ENCODE measurements around the gene CCDC85A. TPM values are rescaled to one million over a fixed set of nuclear protein-coding genes. Genes with fewer than 3 reads are reported as not detected.

CCDC85A gene
- total RNA-seq, 1 experiment from 2014 or later = 3.0 TPM

DNA sequence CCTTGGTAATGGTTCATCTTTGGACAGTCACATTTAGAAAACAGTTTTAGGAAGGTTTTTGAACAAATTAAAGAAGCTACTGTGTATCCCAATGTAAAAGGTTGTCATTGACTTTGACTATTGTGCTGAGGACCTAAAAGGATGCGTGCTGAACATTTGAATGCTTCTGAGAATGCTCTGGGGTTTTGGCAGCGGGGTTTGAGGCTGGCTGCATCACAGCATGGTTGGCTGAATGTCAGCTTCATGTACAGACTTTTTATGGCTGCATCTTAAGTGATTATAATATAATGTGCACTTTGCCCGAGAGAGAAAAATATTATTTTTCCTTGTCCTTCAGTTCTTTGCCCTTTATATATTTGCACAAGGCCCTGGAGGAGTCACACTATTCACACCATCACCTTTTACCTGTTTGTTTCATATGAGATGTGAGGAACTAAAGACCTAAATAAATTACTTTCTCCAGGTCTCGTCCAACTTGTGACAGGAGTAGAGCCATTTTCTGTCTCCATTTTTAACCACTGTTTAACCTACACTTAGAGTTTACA, 125.9 kb downstream of the CCDC85A start:
- CTCF ChIA-PET = no interaction called here
- no peaks in the 10 kb centered on the region for H3K9me3 Mint-ChIP-seq (ENCODE audit: low read depth, unreplicated experiment)
- TF ChIP-seq, protein P1, sequence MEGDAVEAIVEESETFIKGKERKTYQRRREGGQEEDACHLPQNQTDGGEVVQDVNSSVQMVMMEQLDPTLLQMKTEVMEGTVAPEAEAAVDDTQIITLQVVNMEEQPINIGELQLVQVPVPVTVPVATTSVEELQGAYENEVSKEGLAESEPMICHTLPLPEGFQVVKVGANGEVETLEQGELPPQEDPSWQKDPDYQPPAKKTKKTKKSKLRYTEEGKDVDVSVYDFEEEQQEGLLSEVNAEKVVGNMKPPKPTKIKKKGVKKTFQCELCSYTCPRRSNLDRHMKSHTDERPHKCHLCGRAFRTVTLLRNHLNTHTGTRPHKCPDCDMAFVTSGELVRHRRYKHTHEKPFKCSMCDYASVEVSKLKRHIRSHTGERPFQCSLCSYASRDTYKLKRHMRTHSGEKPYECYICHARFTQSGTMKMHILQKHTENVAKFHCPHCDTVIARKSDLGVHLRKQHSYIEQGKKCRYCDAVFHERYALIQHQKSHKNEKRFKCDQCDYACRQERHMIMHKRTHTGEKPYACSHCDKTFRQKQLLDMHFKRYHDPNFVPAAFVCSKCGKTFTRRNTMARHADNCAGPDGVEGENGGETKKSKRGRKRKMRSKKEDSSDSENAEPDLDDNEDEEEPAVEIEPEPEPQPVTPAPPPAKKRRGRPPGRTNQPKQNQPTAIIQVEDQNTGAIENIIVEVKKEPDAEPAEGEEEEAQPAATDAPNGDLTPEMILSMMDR (IDR thresholded peaks at IDR 0.05; ENCODE audit: unreplicated experiment) = no peak
- no TSS peak for BruUV-seq (replicated peaks)
- no peaks in the 10 kb centered on the region for H3K27me3 Mint-ChIP-seq (ENCODE audit: unreplicated experiment)
- intact Hi-C loops (cut with micrococcal nuclease; ENCODE audit: unreplicated experiment) = no loop called here
- H3K4me3 Mint-ChIP-seq (ENCODE audit: low read depth, unreplicated experiment) = no peak overlapping the region
- no peak overlapping the region for H3K27ac Mint-ChIP-seq (ENCODE audit: unreplicated experiment)
- DNase-seq = no peak
- H3K4me1 Mint-ChIP-seq (ENCODE audit: low read depth, unreplicated experiment) = no peaks in the 10 kb centered on the region
- no peaks in the 10 kb centered on the region for H3K36me3 Mint-ChIP-seq (ENCODE audit: insufficient read depth, unreplicated experiment)

DNA sequence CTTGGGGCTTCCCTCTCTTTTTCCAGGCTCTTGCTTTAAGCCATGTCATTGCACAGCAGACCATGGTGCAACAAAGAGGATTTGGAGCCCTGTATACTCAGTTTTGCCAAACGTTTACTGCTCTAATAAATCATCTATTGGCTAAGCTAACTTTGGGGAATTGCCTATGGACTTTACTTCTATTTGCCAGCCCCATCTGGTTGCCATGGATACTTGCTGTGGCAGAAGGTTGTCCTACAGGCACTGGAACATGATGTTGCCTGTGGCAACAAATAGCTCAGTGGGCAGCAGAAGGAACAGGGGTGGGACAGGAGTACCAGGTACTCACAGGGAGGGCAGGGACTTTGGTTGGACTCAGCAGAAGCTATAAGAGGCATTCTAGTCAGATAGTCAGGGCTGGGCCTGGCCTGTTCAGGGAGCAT, 129.7 kb downstream of the CCDC85A start:
- no peaks in the 10 kb centered on the region for H3K27me3 Mint-ChIP-seq (ENCODE audit: unreplicated experiment)
- H3K36me3 Mint-ChIP-seq (ENCODE audit: insufficient read depth, unreplicated experiment) = no peaks in the 10 kb centered on the region
- no peak overlapping the region for H3K27ac Mint-ChIP-seq (ENCODE audit: unreplicated experiment)
- H3K4me3 Mint-ChIP-seq (ENCODE audit: low read depth, unreplicated experiment) = no peak overlapping the region
- no peaks in the 10 kb centered on the region for H3K4me1 Mint-ChIP-seq (ENCODE audit: low read depth, unreplicated experiment)
- intact Hi-C loops (cut with micrococcal nuclease; ENCODE audit: unreplicated experiment) = no loop called here
- no TSS peak for BruUV-seq (replicated peaks)
- no peaks in the 10 kb centered on the region for H3K9me3 Mint-ChIP-seq (ENCODE audit: low read depth, unreplicated experiment)
- TF ChIP-seq, protein P1 (IDR thresholded peaks at IDR 0.05; ENCODE audit: unreplicated experiment) = no peak
- DNase-seq = no peak
- CTCF ChIA-PET = no interaction called here

DNA sequence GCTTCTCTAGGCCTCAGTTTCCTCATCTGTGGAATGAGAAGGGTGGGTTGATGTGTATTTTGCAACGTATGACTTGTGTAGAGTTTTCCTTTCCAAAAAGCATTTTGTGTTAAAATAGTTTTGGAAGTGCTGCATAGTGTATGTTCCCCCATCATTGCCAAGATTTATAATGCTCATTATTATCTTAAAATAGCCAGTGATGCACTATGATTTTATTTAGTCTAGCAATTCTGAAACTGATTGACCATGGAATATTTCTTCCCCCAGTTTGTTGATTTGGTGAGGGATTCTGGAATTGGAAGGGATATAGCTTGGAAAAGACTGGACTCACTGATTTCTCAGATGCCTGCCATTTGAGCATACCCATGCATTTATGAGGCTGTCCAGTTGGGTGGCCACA, 130.6 kb downstream of the CCDC85A start:
- no TSS peak for BruUV-seq (replicated peaks)
- H3K4me3 Mint-ChIP-seq (ENCODE audit: low read depth, unreplicated experiment) = no peak overlapping the region
- no peaks in the 10 kb centered on the region for H3K4me1 Mint-ChIP-seq (ENCODE audit: low read depth, unreplicated experiment)
- H3K27me3 Mint-ChIP-seq (ENCODE audit: unreplicated experiment) = no peaks in the 10 kb centered on the region
- CTCF ChIA-PET = no interaction called here
- H3K27ac Mint-ChIP-seq (ENCODE audit: unreplicated experiment) = no peak overlapping the region
- TF ChIP-seq, protein P1 (IDR thresholded peaks at IDR 0.05; ENCODE audit: unreplicated experiment) = no peak
- intact Hi-C loops (cut with micrococcal nuclease; ENCODE audit: unreplicated experiment) = no loop called here
- no peak for DNase-seq
- no peaks in the 10 kb centered on the region for H3K9me3 Mint-ChIP-seq (ENCODE audit: low read depth, unreplicated experiment)
- H3K36me3 Mint-ChIP-seq (ENCODE audit: insufficient read depth, unreplicated experiment) = no peaks in the 10 kb centered on the region

DNA sequence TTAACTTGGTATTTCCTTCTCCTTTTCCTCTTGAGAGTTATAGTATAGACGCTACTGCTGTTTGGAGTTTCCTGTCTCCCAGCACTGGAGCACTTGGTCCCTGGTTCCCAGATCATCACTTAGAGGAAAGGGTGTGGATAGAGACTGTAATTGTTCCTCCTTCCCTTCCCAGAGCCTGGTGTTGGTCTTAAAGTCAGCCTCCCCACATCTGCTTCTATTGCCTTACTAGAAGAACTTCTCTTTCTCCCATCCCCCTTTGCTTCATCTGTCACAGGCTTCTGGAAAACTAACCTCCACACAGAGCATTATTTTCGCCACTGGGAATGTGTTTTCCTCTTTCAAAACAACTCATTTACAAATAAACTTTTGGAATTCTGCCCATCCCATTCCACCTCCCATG, 131.0 kb downstream of the CCDC85A start:
- BruUV-seq (replicated peaks) = no TSS peak
- Mint-ChIP-seq H3K9me3 (ENCODE audit: low read depth, unreplicated experiment) (no peaks in the 10 kb centered on the region), H3K27me3 (ENCODE audit: unreplicated experiment) (no peaks in the 10 kb centered on the region), H3K27ac (ENCODE audit: unreplicated experiment) (no peak overlapping the region), H3K36me3 (ENCODE audit: insufficient read depth, unreplicated experiment) (no peaks in the 10 kb centered on the region), H3K4me1 (ENCODE audit: low read depth, unreplicated experiment) (no peaks in the 10 kb centered on the region), H3K4me3 (ENCODE audit: low read depth, unreplicated experiment) (no peak overlapping the region)
- TF ChIP-seq, protein P1 (IDR thresholded peaks at IDR 0.05; ENCODE audit: unreplicated experiment) = no peak
- no peak for DNase-seq
- intact Hi-C loops (cut with micrococcal nuclease; ENCODE audit: unreplicated experiment) = no loop called here
- CTCF ChIA-PET = no interaction called here
